HG03159 (cell line): ENCODE results near the gene CCDC188.

Experiments
- ATAC-seq: cut with Tn5 transposase; IDR thresholded peaks from one replicate; pipeline ENCODE4 v1.9.1; 2021; ENCODE audit warnings: mild to moderate bottlenecking, moderate library complexity; ENCODE audit not compliant: unreplicated experiment

The CCDC188 gene

GRCh38 chr22:20151276-20151588 lies 377 bp upstream of the CCDC188 start:
- no peak for ATAC-seq

- no peak for ATAC-seq
Measured at GRCh38 chr22:20149257-20150250, 1.3 kb downstream of the CCDC188 start.

DNA sequence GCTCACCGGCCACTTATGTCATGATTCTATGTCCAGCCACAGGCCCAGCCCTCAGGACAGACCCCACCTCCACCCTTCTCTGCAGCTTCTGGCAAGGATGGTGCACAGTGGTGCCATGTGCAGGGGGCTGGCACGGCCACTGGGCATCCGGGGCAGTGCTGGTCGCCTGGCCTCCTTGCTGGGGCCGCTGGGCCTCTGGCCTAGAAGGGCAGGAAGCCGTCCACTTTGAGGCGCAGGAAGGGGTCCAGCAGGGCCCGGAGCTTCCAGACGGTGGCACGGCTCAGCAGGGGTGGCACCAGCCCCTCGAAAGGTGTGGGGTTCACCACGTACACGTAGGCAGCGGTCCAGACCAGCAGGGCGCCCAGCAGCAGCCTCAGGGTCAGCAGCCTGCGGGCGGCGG lies 2.4 kb downstream of the CCDC188 start:
- no peak for ATAC-seq

DNA sequence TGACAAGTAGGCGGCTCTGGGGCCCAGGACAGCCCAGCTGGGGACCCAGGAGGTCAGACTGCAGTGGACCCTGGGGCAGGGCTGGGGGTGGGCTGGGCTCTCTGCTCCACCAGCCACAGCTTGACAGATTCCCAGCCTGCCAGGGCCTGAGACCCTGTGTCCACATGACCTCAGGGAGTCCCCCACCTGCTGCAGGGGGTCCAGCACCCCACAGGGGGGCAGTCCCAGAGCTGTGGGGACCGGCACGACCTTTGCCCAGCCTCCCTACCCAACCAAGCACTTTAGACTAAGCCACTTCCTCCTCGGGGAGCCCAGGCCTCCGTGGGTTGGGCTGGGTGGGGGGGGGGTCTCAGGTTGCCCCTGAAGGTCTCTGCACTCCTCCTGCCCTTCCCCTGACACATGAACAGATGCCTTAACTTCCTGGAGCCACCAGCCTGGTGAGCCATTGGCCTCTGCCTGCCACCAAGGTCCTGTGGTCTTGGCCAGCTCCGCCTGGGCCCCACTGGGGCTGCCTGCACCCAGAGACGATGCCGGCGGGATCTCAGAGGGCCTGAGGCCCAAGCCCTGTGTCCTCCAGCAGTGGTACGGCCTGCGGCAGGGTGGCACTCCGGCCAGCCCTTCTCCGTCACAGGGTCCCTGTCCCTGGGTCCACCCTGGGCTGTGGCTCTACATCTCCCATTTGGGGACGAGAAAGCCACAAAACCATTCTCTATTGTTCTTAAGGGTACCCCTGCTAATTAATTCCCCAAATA lies 3.4 kb downstream of the CCDC188 start:
- ATAC-seq: no peak

DNA sequence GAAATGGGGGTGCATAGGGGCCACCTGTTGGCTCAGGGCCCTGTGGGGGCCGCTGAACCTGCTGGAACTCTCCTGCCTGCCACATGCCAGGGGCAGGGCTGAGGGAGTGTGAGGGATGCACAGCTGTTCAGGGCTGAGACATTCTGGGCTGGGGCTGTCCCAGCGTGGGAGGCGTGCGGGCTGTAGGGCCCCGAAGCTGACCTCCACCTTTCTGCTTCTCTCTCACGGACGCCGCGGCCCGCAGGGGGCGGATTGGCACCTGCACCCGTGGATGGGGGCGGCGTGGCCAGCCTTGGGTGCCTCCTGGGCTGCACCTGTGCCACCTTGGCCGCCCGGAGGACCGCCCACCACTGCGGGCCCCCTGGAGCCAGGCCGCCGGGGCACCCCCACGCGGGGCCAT lies 4.1 kb downstream of the CCDC188 start:
- ATAC-seq: no peak

DNA sequence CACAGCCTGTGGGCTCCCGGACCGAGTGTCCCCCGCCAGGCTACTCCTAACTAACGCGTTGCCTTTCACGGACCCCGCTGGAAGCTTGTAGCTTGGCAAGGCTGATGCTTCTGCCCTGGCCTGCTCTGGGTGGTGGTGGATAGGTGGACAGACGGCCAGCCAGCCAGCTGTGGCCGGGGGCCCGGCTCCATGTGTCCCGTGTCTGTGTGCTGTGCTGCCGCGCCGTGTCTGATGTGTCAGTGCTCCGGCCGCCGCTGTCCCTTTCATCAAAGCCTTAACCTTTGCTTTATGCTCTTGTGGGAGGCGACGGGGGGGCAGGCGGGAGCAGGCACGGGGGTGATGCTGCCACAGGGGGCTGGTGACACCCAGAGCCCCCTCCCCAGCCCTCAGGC lies 5.0 kb downstream of the CCDC188 start:
- ATAC-seq: no peak

GRCh38 chr22:20145206-20145831 lies 5.5 kb downstream of the CCDC188 start:
- no peak for ATAC-seq

- no peak for ATAC-seq
Measured at GRCh38 chr22:20143883-20144665, 6.8 kb downstream of the CCDC188 start.

DNA sequence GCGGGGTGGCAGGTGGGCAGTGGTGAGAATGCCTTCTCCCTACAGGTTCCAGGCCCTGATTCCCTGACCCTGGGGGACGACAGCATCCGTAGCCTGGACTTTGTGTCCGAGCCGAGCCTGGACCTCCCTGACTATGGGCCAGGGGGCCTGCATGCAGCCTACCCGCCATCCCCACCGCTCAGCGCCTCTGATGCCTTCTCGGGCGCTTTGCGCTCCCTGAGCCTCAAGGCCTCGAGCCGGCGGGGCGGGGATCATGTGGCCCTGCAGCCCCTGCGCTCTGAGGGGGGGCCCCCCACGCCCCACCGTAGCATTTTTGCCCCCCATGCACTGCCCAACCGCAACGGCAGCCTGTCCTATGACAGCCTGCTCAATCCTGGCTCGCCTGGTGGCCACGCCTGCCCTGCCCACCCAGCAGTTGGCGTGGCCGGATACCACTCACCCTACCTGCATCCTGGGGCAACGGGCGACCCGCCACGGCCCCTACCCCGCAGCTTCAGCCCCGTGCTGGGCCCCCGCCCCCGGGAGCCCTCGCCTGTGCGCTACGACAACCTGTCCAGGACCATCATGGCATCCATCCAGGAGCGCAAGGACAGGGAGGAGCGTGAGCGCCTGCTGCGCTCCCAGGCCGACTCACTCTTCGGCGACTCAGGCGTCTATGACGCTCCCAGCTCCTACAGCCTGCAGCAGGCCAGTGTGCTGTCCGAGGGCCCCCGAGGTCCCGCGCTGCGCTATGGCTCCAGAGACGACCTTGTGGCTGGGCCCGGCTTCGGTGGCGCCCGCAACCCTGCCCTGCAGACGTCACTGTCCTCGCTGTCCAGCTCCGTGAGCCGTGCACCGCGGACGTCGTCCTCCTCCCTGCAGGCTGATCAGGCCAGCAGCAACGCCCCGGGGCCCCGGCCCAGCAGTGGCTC lies 7.9 kb downstream of the CCDC188 start:
- ATAC-seq: no peak

GRCh38 chr22:20141186-20142077 lies 9.4 kb downstream of the CCDC188 start:
- no peak for ATAC-seq

GRCh38 chr22:20140521-20140964 lies 10.3 kb downstream of the CCDC188 start:
- no peak for ATAC-seq

DNA sequence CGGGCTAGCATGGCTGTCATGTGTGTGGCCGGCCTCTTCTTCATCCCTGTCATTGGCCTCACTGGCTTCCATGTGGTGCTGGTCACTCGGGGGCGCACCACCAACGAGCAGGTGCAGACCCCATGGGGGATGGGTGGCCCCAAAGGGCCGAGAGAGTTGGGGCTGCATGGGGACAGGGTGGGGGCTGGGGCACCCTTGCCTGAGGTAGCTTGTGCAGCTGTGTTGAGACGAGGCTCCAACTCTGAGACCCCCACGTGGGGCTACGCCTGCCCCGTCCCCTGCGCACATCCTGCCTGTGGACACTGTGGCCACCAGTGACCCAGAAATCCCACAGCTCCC lies 10.8 kb downstream of the CCDC188 start:
- ATAC-seq: no peak

DNA sequence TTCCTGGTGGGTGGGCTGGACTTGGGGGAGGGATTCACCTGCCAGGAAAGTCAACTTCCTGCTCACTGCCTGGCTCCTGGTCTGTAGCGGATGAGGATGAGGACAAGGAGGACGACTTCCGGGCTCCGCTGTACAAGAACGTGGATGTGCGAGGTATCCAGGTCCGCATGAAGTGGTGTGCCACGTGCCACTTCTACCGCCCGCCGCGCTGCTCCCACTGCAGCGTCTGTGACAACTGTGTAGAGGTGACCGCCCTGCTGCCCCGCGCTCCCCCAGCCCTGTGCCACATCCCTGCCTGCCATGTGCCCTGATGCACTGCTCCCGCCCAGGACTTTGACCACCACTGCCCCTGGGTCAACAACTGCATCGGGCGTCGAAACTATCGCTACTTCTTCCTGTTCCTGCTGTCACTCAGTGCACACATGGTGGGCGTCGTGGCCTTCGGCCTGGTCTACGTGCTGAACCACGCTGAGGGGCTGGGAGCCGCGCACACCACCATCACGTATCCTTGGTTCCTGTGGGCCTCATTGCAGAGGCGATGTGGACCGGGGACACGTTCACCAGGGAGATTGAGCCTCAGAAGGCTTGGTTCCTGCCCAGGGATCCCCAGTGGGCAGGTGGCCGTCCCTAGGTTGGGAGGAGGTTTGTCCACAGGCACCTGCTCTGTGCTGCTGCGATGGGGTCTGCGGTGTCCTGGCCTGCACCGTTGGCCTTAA lies 11.3 kb downstream of the CCDC188 start:
- no peak for ATAC-seq

DNA sequence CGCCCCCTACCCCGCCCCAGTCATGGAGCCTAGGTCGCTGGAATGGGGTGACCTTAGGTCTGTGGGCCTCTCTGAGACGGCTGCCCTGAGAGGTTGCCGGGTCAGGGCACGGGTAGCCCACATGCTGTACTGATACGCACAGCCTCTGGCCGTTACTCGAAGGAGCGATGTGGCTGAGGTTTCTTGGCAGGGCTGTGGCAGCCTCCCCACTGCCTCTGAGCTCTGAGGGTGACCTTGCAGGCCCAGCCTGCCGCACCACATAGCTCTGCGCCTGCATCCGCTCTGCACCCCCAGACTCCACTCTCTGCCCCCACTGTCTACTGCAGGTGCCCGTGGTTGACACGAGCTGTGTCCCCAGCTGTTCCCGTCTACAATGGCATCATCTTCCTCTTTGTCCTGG lies 12.0 kb downstream of the CCDC188 start:
- no peak for ATAC-seq

DNA sequence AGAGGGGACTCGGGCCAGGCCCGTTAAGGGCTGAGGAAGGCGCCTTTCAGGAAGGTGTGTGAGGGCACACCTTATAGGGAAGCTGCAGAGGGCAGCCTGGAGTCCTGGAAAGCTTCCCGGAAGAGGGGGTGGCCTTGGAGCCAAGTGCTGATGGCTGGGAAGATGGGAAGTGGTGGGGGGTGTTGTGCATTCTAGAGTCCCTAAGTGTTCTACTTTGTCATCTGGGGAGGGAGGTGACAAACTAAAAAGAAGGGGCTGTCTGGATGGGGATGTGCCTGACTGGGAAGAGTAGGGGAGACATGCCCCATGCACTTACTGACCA lies 12.5 kb downstream of the CCDC188 start:
- no peak for ATAC-seq

DNA sequence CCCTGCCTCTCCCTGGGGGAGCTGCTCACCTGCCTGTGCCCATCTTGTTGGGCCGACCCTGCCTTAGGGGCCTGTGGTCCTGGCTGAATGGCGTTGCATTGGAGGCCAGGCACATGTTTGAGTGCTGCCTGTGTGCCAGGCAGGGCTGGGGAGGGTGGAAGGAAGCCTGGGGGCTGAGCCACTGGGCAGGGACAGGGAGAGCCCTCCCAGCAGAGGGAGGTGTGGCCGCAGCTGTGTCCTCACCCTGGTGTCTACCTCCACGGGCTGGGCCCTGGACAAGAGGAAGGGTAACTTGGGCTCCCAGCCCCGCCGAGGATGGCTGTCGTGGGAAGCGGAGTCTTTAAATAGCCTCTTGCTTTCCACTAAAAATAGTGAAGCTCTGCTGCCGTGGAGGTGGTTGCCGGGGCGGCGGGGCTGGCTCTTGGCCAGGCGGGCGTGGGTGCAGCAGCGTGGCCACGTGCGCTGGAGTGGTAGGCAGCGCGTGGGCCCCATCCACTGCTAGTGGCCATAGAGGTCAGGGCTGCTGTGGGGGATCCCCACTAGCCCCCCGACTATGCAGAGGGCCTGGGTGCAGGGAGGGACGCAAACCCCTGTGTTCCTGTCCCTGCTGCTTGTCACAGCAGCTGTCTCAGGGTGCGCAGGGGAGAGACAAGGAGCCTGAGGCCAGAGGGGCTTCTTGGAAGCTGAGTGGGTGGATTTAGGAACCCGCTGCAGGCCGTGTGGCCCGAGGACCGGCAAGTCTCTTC lies 13.0 kb downstream of the CCDC188 start:
- no peak for ATAC-seq

DNA sequence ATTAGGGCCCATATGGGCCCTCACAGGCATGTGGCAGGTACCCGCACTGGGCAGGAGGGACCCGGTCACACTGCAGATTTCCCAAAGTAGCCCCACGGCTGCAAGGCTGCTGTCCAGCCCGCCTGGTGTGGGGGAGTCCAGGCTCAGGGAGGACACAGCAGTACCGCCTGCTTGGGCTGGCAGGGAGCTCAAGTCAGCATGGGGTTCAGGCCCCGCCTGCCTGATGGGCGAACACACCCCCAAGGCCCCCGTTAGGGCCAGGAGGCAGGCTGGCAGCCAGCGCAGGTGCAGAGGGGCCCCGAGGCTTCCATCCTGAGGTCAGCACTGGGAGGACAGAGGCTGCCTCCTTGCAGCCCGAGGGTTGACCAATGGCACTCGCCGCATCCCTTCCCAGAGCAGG lies 13.7 kb downstream of the CCDC188 start:
- ATAC-seq: no peak

- no peak for ATAC-seq
Measured at GRCh38 chr22:20136603-20136873, 14.3 kb downstream of the CCDC188 start.
